SU-DHL-6 (cell line): ENCODE data around the gene INPP5K.

Experiments
- H2AFZ ChIP-seq: fragments of 200-600 bp; sonication (generic); 2 replicates; pipeline ENCODE4 v1.6.1; 2014; ENCODE audit warnings: low read depth, mild to moderate bottlenecking, moderate library complexity, mixed read lengths, antibody characterized with exemption, low read length; ENCODE audit not compliant: severe bottlenecking
- H3F3A ChIP-seq: fragments of 200-600 bp; shearing (Covaris generic); 2 replicates; pipeline ENCODE4 v1.6.0; 2016; ENCODE audit warnings: antibody characterized with exemption, mild to moderate bottlenecking; ENCODE audit not compliant: insufficient read depth
- H3K27ac ChIP-seq: fragments of 200-600 bp; sonication (generic); 2 replicates; pipeline ENCODE4 v1.5.1; 2016; ENCODE audit warnings: low read depth, mild to moderate bottlenecking, low read length, moderate library complexity, mixed read lengths
- H3K27me3 ChIP-seq: fragments of 200-600 bp; sonication (generic), shearing (Covaris generic); 2 replicates; pipeline ENCODE4 v1.6.0; 2014; ENCODE audit warnings: mild to moderate bottlenecking, low read length
- H3K36me3 ChIP-seq: fragments of 200-600 bp; sonication (generic); 2 replicates; pipeline ENCODE4 v1.6.1; 2014; ENCODE audit warnings: mild to moderate bottlenecking, low read length, mixed read lengths
- H3K4me2 ChIP-seq: fragments of 300-600, 200-600 bp; shearing (Covaris generic), sonication (generic); 2 replicates; pipeline ENCODE4 v1.6.0; 2014; ENCODE audit warnings: low read length, low read depth, mild to moderate bottlenecking; ENCODE audit not compliant: poor library complexity, severe bottlenecking
- H3K4me3 ChIP-seq: fragments of 200-600 bp; sonication (generic); 2 replicates; pipeline ENCODE4 v1.5.1; 2014; ENCODE audit warnings: antibody characterized with exemption, low read length, mild to moderate bottlenecking, mixed read lengths; ENCODE audit not compliant: insufficient read depth, poor library complexity, severe bottlenecking
- H3K79me2 ChIP-seq: fragments of 200-600 bp; sonication (generic); 2 replicates; pipeline ENCODE4 v1.6.1; 2014; ENCODE audit warnings: mild to moderate bottlenecking, low read length, moderate library complexity; ENCODE audit not compliant: insufficient read depth
- H3K9ac ChIP-seq: fragments of 200-600 bp; sonication (generic); 2 replicates; pipeline ENCODE4 v1.7.0; 2014; ENCODE audit warnings: mild to moderate bottlenecking, low read length
- H3K9me2 ChIP-seq: fragments of 200-600 bp; sonication (generic); replicated peaks from 2 replicates; pipeline ENCODE4 v1.6.1; 2014; ENCODE audit warnings: low read length; ENCODE audit not compliant: insufficient read depth
- H3K9me3 ChIP-seq: fragments of 200-600 bp; sonication (generic); 2 replicates; pipeline ENCODE4 v1.6.1; 2014; ENCODE audit warnings: low read length, mixed read lengths; ENCODE audit not compliant: insufficient read depth
- H4K20me1 ChIP-seq: fragments of 200-600 bp; sonication (generic); 2 replicates; pipeline ENCODE4 v1.6.1; 2014; ENCODE audit warnings: low read depth, mild to moderate bottlenecking, antibody characterized with exemption, low read length, moderate library complexity, mixed read lengths
- CTCF ChIP-seq: fragments of 200-600 bp; sonication (generic); IDR thresholded peaks from one replicate; pipeline ENCODE4 v1.5.1; 2017; ENCODE audit warnings: antibody characterized with exemption, mild to moderate bottlenecking, low read length, moderate library complexity; ENCODE audit not compliant: insufficient read depth, poor library complexity, severe bottlenecking
- EZH2phosphoT487 ChIP-seq: fragments of 200-600 bp; sonication (generic), shearing (Covaris generic); conservative IDR thresholded peaks from 2 replicates; pipeline ENCODE4 v1.6.1; 2018; ENCODE audit warnings: mild to moderate bottlenecking, antibody characterized with exemption, low read length, moderate library complexity, mixed read lengths

The INPP5K gene

GRCh38 chr17:1482680-1483079, 33.7 kb downstream of the INPP5K start:
- no peaks in the 10 kb centered on the region for H3K9me2 ChIP-seq
- H3F3A ChIP-seq = peaks cover 20% of the 10 kb centered on the region
- no peak overlapping the region for H3K27ac ChIP-seq
- no peaks in the 10 kb centered on the region for H3K9me3 ChIP-seq
- H3K4me3 ChIP-seq = no peak overlapping the region
- H3K36me3 ChIP-seq = no peaks in the 10 kb centered on the region
- H2AFZ ChIP-seq = no peak overlapping the region
- no peaks in the 10 kb centered on the region for H3K79me2 ChIP-seq
- no peaks in the 10 kb centered on the region for H4K20me1 ChIP-seq
- no peaks in the 10 kb centered on the region for H3K27me3 ChIP-seq
- H3K4me2 ChIP-seq = no peak overlapping the region
- H3K9ac ChIP-seq = no peak overlapping the region
- TF ChIP-seq EZH2phosphoT487 (no peak), CTCF (no peak)

- no peaks in the 10 kb centered on the region for H3K9me3 ChIP-seq
- TF ChIP-seq CTCF (no peak), EZH2phosphoT487 (no peak)
- H3K27me3 ChIP-seq = no peaks in the 10 kb centered on the region
- H3K27ac ChIP-seq = no peak overlapping the region
- no peak overlapping the region for H3K4me2 ChIP-seq
- no peaks in the 10 kb centered on the region for H3K36me3 ChIP-seq
- H3K9ac ChIP-seq = no peak overlapping the region
- no peaks in the 10 kb centered on the region for H3K9me2 ChIP-seq
- no peak overlapping the region for H2AFZ ChIP-seq
- H3F3A ChIP-seq = peaks cover 12% of the 10 kb centered on the region
- no peaks in the 10 kb centered on the region for H4K20me1 ChIP-seq
- H3K4me3 ChIP-seq = no peak overlapping the region
- no peaks in the 10 kb centered on the region for H3K79me2 ChIP-seq
Observed at GRCh38 chr17:1481736-1482135, 34.7 kb downstream of the INPP5K start.

- Histone ChIP-seq H3K36me3 (no peaks in the 10 kb centered on the region), H4K20me1 (no peaks in the 10 kb centered on the region), H3K4me3 (no peak overlapping the region), H3K79me2 (no peaks in the 10 kb centered on the region), H3K9me2 (no peaks in the 10 kb centered on the region), H3K9me3 (no peaks in the 10 kb centered on the region), H3K9ac (no peak overlapping the region), H3K27me3 (no peaks in the 10 kb centered on the region), H3K27ac (no peak overlapping the region), H3F3A (peaks cover 4% of the 10 kb centered on the region), H3K4me2 (no peak overlapping the region), H2AFZ (no peak overlapping the region)
- TF ChIP-seq EZH2phosphoT487 (no peak), CTCF (no peak)
Observed at GRCh38 chr17:1480747-1481465, 35.5 kb downstream of the INPP5K start.
